K562 (cell line): Measurements from ENCODE around the gene ENPP6. TPM values are rescaled to one million over a fixed set of nuclear protein-coding genes. Genes with fewer than 3 reads are reported as not detected.

Experiments used
- ATAC-seq: fragments of 200-7000 bp; cut with Tn5 transposase; 3 replicates; pipeline ENCODE4 v1.9.1; 2020; ENCODE audit warnings: moderate library complexity
- BruUV-seq: library from RNA; stranded (reverse); fragments of 400-500 nt; replicated peaks from 2 replicates; lab custom pipeline; 2021; lab: Mats Ljungman, UMichigan
- CTCF ChIA-PET: fragments of 300-600 bp; formaldehyde crosslinking; extraction: SDS; loops from one replicate; lab custom pipeline; 2021; ENCODE audit warnings: low intra/inter-chr PET ratio; lab: Yijun Ruan, JAX
- POLR2A ChIA-PET: fragments of 300-600, 350-650 bp; sonication (Branson Sonifier 250); formaldehyde crosslinking; extraction: SDS; loops from one replicate; lab custom pipeline; 2021; ENCODE audit warnings: antibody characterized with exemption, inconsistent platforms; lab: Yijun Ruan, JAX
- DNase-seq, 4 experiments: peaks; one replicate each; pipeline versions ENCODE4 v3.0.0 to v3.0.0-alpha.2; 2011 to 2018; ENCODE audit warnings: low spot score in 3 of 4, mixed read lengths in 3 of 4; ENCODE audit errors: extremely low read depth in 1 of 4
- FAIRE-seq: peaks from 2 replicates; lab custom pipeline; 2011; peaks lifted over from hg19 to GRCh38; lab: Jason Lieb, UNC
- H2AFZ ChIP-seq: 2 replicates; pipeline ENCODE4 v1.6.0; 2011; ENCODE audit warnings: low read depth, low read length, control low read depth, inconsistent platforms
- H3K27ac ChIP-seq: fragments of 200-600 bp; 3 replicates; pipeline ENCODE4 v1.8.0; 2011; ENCODE audit warnings: low read depth, mild to moderate bottlenecking, control low read depth, inconsistent platforms, low read length, moderate library complexity, mixed read lengths; ENCODE audit errors: extremely low read depth
- H3K27me3 ChIP-seq, 2 experiments: fragments of 300-600 bp in 1 of 2; 2 replicates in 1 of 2; 3 replicates in 1 of 2; pipeline versions ENCODE4 v1.6.0 to v1.8.0; 2011; ENCODE audit warnings: inconsistent platforms in 2 of 2, low read length in 2 of 2, mild to moderate bottlenecking in 1 of 2, mixed read lengths in 1 of 2, moderate library complexity in 1 of 2; ENCODE audit not compliant: control insufficient read depth in 2 of 2, insufficient read depth in 2 of 2
- H3K36me3 ChIP-seq: fragments of 300-600 bp; 3 replicates; pipeline ENCODE4 v1.8.0; 2011; ENCODE audit warnings: mild to moderate bottlenecking, low read length, inconsistent platforms; ENCODE audit not compliant: control insufficient read depth, insufficient read depth
- H3K4me1 ChIP-seq, 2 experiments: fragments of 200-600 bp in 1 of 2; replicated peaks in 1 of 2; 2 replicates in 1 of 2; 3 replicates in 1 of 2; pipeline versions ENCODE4 v1.5.1 to v1.8.0; 2011; ENCODE audit warnings: inconsistent platforms in 2 of 2, low read length in 2 of 2, mild to moderate bottlenecking in 1 of 2, mixed read lengths in 1 of 2, moderate library complexity in 1 of 2; ENCODE audit not compliant: control insufficient read depth in 2 of 2, insufficient read depth in 2 of 2
- H3K4me2 ChIP-seq: 2 replicates; pipeline ENCODE4 v1.6.1; 2011; ENCODE audit warnings: low read length, control low read depth, inconsistent platforms, mixed read lengths; ENCODE audit not compliant: insufficient read depth
- H3K4me3 ChIP-seq: fragments of 200-600 bp; sonication (generic), shearing (Covaris generic); 2 replicates; pipeline ENCODE4 v1.5.1; 2016; ENCODE audit warnings: control low read depth, inconsistent platforms
- H3K79me2 ChIP-seq: fragments of 200-600 bp; 3 replicates; pipeline ENCODE4 v1.8.0; 2011; ENCODE audit warnings: low read length, inconsistent platforms; ENCODE audit not compliant: control insufficient read depth, insufficient read depth
- H3K9ac ChIP-seq, 2 experiments: 2 replicates each; pipeline versions ENCODE4 v1.6.0 to v1.6.1; 2011; ENCODE audit warnings: low read depth in 2 of 2, low read length in 2 of 2, control low read depth in 1 of 2, inconsistent platforms in 1 of 2, mild to moderate bottlenecking in 1 of 2, mixed read lengths in 1 of 2; ENCODE audit not compliant: insufficient read depth in 1 of 2
- H3K9me1 ChIP-seq: one replicate; pipeline ENCODE4 v1.6.0; 2011; ENCODE audit warnings: inconsistent platforms, mild to moderate bottlenecking, low read length, moderate library complexity; ENCODE audit not compliant: control insufficient read depth, insufficient read depth
- H3K9me3 ChIP-seq: replicated peaks from 2 replicates; pipeline ENCODE4 v1.5.1; 2011; ENCODE audit warnings: low read depth, low read length, inconsistent platforms; ENCODE audit not compliant: control insufficient read depth, insufficient read depth
- H4K20me1 ChIP-seq: replicated peaks from 2 replicates; pipeline ENCODE4 v1.6.1; 2011; ENCODE audit warnings: low read length, inconsistent platforms, mixed read lengths; ENCODE audit not compliant: control insufficient read depth, insufficient read depth
- FOXK1 ChIP-seq: sonication (generic); formaldehyde crosslinking; IDR thresholded peaks from 2 replicates; pipeline ENCODE4 v1.8.0; 2022; ENCODE audit warnings: missing genetic modification reagents, mild to moderate bottlenecking, borderline replicate concordance
- MAFF ChIP-seq: IDR thresholded peaks from 2 replicates; pipeline ENCODE4 v1.6.1; 2012; ENCODE audit warnings: low read length, improper control_type of control experiment
- SMAD3 ChIP-seq: fragments of 450-650 bp; formaldehyde crosslinking; conservative IDR thresholded peaks from 2 replicates; pipeline ENCODE4 v1.4.0; 2020; ENCODE audit warnings: mild to moderate bottlenecking
- ZNF551 ChIP-seq: fragments of 250-450 bp; sonication (Bioruptor Pico); IDR thresholded peaks from 2 replicates; pipeline ENCODE4 v1.5.0; 2021; ENCODE audit warnings: mild to moderate bottlenecking, moderate library complexity
- WGBS: fragments of 100-300 bp; shearing (Covaris generic); methylation state at CpG from one replicate; pipeline ENCODE4 v1.1.6; 2016; ENCODE audit warnings: low coverage, mixed read lengths; ENCODE audit not compliant: insufficient coverage; ENCODE audit errors: missing lambda C conversion rate; 5-methylcytosine and 5-hydroxymethylcytosine counted together
- in situ Hi-C: fragments of 300-500 bp; cut with MboI; formaldehyde crosslinking; loops from 4 replicates; pipeline ENCODE4 v1.15.0; 2018; ENCODE audit warnings: inconsistent platforms, mixed read lengths
- intact Hi-C: fragments of 100-400 bp; cut with micrococcal nuclease; formaldehyde crosslinking; loops from 2 replicates; pipeline ENCODE4 v1.14.2; 2022
- polyA plus RNA-seq, 8 experiments: library from polyadenylated mRNA; depleted of rRNA in 4 of 8; stranded (reverse) in 5 of 8; unstranded in 3 of 8; fragments of >200 nt; fragmentation: Nextera tagmentation in 2 of 8; fragmentation: Illumina TruSeq in 1 of 8; extraction: Ambion mirVana in 2 of 8; extraction: Trizol in 1 of 8; gene quantifications; 2 replicates each; pipeline versions ENCODE4 v1.2.1 to v1.2.3, GENCODE V29; 2011 to 2014; ENCODE audit warnings: inconsistent platforms in 1 of 8, missing spikeins in 1 of 8
- total RNA-seq, 7 experiments: library from RNA; depleted of rRNA in 6 of 7; stranded (reverse); fragments of >200 nt in 6 of 7; fragmentation: Illumina TruSeq in 2 of 7; extraction: Trizol in 2 of 7; gene quantifications; 2 replicates each; pipeline versions ENCODE4 v1.2.1 to v1.2.3, GENCODE V29; 2011 to 2021; ENCODE audit warnings: low replicate concordance in 1 of 7
- TF ChIP-seq, protein P1 (sequence below): sonication (generic); formaldehyde crosslinking; IDR thresholded peaks from 2 replicates; pipeline ENCODE4 v1.8.1; 2022; ENCODE audit warnings: missing genetic modification reagents

Gene ENPP6
- total and polyA plus RNA-seq, 9 of the 15 experiments (the other 6 are each of a cell fraction or from before 2014, with no cell fraction given), result 0.29 TPM; not detected in 8

DNA sequence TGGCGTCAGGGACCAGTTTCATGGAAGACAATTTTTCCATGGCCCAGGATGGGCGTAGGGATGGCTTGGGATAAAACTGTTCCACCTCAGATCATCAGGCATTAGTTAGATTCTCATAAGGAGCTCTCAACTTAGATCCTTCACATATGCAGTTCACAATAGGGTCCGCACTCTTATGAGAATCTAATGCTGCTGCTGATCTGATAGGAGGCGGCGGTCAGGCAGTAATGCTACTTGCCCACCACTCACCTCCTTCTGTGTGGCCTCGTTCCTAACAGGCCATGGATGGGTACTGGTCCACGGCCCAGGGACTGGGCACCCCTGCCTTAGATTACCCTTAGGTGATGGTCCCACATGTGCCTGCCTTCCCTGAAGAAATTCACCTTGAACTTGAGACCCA is 28.8 kb upstream of the ENPP6 start:
- Histone ChIP-seq H3K9me1 (no peaks in the 10 kb centered on the region), H3K27me3 (peaks cover 0 to 3% of the 10 kb centered on the region in 2 experiments; a peak in 2 of 5 replicates), H2AFZ (no peak overlapping the region), H3K79me2 (no peaks in the 10 kb centered on the region), H3K4me3 (no peak overlapping the region), H3K4me1 (no peaks in the 10 kb centered on the region), H3K27ac (no peak overlapping the region), H3K9me3 (no peaks in the 10 kb centered on the region), H3K36me3 (no peaks in the 10 kb centered on the region), H4K20me1 (no peaks in the 10 kb centered on the region), H3K4me2 (no peak overlapping the region), H3K9ac (no peak overlapping the region)
- POLR2A ChIA-PET, result no interaction called here
- FAIRE-seq (no peak), DNase-seq (no peak), ATAC-seq (no peak)
- 5% methylated on average over 7 of the region's 7 CpGs for WGBS
- in situ Hi-C loops, result no loop called here
- no TSS peak for BruUV-seq
- intact Hi-C loops, result no loop called here
- TF ChIP-seq MAFF (no peak), SMAD3 (CRISPR knock-in tag) (no peak), FOXK1 (CRISPR knock-in tag) (no peak), ZNF551 (CRISPR knock-in tag) (no peak)
- TF ChIP-seq, protein P1, sequence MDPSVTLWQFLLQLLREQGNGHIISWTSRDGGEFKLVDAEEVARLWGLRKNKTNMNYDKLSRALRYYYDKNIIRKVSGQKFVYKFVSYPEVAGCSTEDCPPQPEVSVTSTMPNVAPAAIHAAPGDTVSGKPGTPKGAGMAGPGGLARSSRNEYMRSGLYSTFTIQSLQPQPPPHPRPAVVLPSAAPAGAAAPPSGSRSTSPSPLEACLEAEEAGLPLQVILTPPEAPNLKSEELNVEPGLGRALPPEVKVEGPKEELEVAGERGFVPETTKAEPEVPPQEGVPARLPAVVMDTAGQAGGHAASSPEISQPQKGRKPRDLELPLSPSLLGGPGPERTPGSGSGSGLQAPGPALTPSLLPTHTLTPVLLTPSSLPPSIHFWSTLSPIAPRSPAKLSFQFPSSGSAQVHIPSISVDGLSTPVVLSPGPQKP (CRISPR knock-in tag), result no peak
- CTCF ChIA-PET, result no interaction called here
